Cerebellar cortex (tissue), 1 donor: Measurements from ENCODE around the gene MAN1C1.
A peak's percentile ranks its signal among the peaks of the same experiment; 100 is the strongest.

Experiments used
- DNase-seq: peaks from one replicate; pipeline ENCODE4 v3.0.0-alpha.2; 2015; ENCODE audit warnings: low spot score

MAN1C1 gene

GRCh38 chr1:25763493-25763892 is 146.9 kb downstream of the MAN1C1 start:
- DNase-seq: no peak

DNA sequence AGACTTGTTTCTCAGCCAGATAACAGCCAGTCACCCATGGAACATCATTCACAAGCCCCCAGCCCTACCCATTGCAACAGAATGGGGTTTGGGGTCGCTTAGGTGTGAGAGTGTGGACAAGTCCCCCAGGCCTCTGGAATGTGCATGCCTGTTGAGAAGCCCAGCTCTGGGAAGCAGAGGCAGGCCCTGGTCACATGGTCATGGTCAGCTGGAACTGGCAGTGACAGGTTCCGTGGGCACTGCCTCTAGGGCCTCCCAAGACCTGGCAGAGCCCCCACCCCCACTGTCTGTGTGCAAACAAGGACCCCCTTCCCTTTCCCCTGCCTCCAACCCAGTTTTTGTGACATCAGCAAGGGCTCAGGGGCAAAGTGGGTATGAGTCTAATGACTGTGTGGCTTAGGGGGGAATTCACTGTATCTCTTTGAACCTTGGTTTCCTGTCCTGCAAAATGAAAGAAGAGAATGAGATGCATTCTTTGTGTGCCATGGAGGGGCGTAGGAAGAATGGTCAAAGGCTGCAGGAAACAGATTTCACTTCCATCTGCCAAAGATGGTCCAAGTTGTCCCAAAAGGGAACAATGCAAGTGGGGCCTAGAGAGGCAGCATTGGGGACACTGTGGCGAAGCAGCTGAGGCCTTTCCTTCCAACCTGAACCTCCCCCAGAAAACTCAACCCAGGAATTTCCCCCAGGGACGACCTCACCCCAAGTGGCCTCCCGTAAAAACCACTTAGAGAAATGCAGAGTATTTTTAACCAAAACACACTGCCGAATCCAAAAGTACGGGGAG is 148.7 kb downstream of the MAN1C1 start:
- DNase-seq: no peak

DNA sequence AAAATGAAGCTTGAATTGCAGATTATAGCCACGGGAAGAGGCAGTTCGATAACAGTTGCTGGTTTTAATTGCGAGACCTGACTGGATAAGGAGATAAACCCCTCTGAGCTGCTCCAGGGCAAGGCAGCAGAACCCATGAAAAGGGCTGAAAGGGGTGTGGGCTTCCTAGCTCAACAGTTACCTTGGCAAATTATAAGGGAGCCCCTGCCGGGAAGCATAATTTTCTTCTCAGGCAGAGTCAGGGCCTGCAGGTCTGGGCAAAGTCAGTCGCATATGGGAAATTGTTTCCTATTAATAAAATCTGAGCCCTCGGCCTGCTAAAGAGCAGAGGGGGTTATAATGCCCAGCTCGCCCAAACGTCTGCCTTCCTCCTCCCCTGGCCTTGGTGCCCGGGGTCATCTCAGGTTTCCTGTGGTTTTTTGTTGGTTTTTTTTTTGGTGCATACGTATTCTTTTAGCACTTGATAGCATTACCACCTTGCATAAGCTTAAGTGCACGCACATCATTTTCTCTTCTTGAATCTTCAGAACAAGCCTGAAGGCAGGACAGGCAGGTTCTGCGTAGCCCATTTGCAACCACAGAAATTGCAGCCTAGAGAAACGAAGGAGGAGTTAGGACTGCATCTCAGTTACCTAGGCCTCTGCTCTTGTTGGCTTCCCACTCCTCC is 149.5 kb downstream of the MAN1C1 start:
- no peak for DNase-seq

DNA sequence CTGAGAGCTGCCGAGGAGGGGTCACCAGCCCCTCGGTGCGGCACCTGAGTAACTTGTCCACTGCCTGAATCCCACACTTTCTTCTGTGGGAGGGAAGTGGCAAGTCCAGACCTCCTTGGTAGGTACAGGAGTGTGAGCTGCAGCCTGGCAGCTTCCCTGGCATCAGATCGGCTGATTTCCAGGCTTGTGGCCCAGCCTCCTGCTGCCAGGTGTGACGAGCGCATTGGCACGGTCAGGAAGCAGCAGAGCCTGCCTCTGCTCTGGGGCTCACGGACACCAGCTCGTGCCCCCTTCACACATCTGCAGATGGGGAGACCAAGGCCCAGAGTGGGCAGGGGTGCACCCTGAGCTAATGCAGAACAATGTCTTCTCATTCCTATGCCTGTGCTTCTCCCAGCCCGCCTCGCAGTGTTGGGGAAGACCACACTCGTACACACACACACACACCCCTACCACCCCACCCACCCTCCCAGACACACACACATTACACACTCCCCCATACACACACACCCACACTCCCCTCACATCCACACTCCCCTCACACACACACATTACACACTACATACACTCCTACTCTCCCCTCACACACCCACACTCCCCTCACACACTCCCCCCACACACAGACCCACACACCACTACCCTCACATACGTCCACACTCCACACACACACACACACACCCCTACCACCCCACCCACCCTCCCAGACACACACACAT is 150.3 kb downstream of the MAN1C1 start:
- DNase-seq: peak; percentile 75

DNA sequence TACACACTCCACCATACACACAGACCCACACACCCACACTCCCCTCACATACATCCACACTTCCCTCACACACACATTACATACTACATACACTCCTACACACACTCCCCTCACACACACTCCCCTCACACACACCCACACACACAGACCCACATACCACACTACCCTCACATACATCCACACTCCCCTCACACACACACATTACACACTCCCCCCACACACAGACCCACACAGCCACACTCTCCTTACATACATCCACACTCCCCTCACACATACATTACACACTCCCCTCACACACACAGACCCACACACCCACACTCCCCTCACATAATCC is 150.8 kb downstream of the MAN1C1 start:
- no peak for DNase-seq

DNA sequence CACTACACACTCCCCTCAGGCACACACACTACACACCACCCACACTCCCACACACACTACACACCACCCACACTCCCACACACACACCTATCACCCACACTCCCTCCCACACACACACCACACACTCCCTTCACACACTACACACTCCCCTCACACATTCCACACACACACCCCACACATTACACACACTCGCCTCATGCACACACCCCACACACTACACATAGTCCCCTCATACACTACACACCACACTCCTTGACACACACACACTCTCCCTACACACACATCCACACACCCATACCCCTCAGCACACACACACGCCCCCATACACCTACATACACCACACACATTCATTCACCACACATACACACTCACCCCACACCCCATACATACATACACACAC is 152.4 kb downstream of the MAN1C1 start:
- DNase-seq: no peak

- no peak for DNase-seq
These were observed 153.2 kb downstream of the MAN1C1 start for GRCh38 chr1:25769625-25770383.

- DNase-seq: no peak
These were observed 154.1 kb downstream of the MAN1C1 start for GRCh38 chr1:25770541-25771220.

- peak; percentile 76 for DNase-seq
These were observed 154.9 kb downstream of the MAN1C1 start for GRCh38 chr1:25771221-25772114.

- no peak for DNase-seq
These were observed 155.6 kb downstream of the MAN1C1 start for GRCh38 chr1:25772164-25772563.

- DNase-seq: no peak
These were observed 156.2 kb downstream of the MAN1C1 start for GRCh38 chr1:25772692-25773245.

GRCh38 chr1:25773441-25774125 is 157.0 kb downstream of the MAN1C1 start:
- no peak for DNase-seq

DNA sequence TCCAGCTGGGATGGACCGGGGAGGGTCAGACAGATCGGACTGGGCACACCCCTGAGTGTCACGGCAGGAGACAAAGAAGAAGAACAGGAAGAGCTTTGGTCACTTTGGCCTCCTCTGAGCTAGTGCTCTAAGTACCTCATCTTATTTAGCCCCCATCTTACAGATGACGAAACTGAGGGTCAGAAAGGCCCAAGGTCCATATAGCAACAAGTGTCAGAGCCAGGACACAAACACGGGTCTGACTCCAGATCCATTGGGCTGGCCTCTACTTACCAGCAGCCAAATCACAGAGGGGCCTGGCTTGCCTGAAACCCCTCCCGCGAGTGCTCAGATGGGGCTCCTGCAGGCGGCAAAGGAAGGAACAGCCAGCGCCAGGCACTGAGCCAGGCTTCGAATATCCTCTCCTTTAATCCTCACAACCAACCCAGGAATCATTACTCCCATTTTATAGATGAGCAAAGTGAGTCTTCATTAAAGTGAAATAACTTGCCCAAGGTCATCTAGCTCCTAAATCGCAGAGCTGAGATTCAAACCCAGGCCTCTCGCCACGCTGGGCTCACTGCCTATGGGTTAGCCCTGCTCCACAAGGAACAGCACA is 157.7 kb downstream of the MAN1C1 start:
- DNase-seq: no peak

DNA sequence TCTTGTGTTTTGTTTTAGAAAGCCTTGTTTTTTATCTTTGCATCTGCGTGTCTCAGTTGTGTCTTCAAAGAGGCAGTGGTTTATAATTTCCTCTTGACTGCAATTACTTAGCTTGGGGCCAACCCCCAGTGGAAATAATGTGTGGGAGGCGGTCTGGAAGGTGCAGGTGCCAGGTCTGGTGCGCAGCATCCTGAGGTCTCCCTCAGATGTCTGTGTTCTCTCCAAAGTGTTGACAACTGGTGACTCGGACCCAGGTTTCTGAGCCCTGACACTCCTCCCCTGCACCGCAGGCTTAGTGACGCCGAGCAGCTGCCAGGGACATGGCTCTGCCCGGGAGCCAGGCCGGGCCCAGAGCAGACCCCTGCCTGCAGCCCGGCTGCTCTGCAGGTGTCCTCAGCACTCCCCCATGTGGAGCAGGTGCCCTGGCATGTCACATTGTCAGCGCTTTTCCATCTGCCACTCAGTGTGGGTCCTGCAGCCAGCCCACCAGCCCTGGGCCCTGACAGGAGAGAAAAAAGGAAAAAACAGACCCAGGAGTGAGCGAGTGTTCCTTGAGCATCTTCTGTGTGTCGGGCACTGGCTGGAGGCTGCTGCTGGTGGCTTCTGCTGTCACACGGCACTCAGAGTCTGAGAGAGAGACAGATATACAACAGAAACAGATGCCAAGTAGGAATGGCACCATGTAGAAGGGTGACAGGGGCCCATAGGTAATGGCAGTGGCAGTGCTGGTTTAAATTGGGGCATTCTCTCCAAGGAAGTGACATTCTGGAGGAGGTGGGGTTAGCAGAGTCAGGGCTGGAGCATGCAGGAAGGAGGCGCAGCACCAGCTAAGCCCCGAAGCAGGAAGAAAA is 158.6 kb downstream of the MAN1C1 start:
- DNase-seq: peak; percentile 53

DNA sequence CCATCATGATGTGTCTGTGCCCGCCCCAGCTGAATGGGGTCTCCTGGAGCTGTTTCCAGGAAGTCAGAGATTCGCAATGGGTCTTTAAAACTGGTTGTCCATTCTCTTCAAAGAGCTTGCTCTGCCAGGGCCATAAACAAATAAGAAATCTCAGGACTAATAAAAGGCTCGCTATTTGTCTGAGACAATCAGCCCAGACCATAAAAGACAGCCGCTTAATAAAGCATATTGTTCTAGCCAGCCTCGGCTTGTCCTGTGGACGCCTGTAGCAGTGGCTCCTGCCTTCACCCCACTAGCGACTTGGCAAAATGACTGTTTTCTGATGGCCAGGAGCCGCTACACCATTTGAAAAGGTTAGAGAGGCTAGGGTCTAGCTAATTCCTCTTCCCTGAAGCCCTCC is 162.8 kb downstream of the MAN1C1 start:
- DNase-seq: no peak

DNA sequence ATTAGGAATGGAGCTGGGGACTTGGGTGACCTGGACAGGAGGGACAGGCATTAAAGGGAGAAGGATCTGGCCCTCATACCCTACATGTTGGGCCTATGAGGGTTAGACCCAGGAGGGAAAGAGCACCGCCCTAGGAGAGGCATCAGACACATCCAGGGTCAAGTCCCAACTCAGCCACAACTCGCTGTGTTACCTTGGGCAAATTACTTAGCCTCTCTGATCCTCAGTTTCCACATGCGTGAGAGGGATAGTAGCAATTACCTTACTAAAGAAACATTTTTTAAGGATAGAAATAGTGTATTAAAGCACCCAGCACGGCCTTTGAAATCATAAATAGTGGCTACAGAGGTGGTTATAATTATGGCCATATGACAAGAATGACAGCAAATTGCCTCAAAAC is 163.3 kb downstream of the MAN1C1 start:
- DNase-seq: no peak

- DNase-seq: no peak
These were observed 163.9 kb downstream of the MAN1C1 start for GRCh38 chr1:25780318-25781129.

DNA sequence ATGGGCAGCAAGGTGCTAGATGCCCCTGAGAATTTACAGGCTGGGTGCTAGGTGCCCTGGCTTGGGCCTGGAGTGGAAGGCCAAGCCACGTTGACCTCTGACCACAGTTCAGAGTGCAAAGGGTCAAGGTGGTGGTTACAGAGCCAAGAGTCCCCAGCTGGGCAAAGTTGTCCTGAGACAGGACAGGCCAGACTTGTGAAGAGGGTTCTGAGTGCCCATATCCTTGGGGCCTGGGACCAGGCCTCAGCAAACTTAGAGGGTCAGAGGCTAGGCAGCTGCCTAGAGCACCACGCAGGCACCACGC is 164.5 kb downstream of the MAN1C1 start:
- DNase-seq: no peak
